Forelimb muscle (tissue), 1 donor: ENCODE measurements around the gene OSBPL9. TPM values are rescaled to one million over a fixed set of nuclear protein-coding genes. Genes with fewer than 3 reads are reported as not detected.
"Not testable (repeated sequence)": the region's sequence is repeated elsewhere in the genome, so short reads cannot be mapped to it uniquely, and the experiment has no call there.

Source experiments
- DNase-seq: peaks from one replicate; pipeline ENCODE4 v3.0.0-alpha.2; 2013; ENCODE audit warnings: low read depth
- polyA plus RNA-seq: library from polyadenylated mRNA; unstranded; fragments of 120-200 nt; gene quantifications from one replicate; pipeline ENCODE4 v1.2.1, GENCODE V29; 2013; ENCODE audit not compliant: insufficient read length

OSBPL9 gene
- polyA plus RNA-seq, 1 donor: 57.8 TPM

DNA sequence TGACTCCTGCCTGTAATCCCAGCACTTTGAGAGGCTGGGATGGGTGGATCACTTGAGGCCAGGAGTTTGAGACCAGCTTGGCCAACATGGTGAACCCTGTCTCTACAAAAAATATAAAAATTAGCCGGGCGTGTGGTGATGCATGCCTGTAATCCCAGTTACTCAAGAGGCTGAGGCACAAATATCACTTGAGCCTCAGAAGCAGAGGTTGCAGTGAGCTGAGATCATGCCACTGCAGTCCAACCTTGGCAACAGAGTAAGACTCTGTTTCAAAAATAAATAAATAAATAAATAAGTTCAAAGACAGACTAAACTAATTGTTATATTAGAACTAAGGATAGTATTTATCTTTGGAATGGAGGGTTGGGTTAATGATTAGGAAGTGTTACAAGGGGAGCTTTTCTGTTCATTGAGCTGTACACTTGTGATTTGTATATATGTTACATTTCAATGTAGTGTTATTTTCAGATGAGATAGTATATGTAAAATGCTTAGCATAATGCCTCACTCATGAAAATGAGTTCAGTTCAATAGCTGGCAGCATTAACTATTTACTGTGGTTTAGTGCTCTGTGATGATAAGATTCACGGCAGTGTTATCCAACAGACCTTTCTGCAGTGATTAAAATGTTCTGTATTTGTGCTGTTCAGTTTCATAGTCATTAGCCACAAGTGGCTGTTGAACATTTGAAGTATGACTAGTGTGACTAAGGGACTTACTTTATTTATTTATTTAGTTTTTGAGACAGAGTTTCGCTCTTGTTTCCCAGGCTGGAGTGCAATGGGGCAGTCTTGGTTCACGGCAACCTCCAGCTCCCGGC, 47.7 kb downstream of the OSBPL9 start:
- no peak for DNase-seq

DNA sequence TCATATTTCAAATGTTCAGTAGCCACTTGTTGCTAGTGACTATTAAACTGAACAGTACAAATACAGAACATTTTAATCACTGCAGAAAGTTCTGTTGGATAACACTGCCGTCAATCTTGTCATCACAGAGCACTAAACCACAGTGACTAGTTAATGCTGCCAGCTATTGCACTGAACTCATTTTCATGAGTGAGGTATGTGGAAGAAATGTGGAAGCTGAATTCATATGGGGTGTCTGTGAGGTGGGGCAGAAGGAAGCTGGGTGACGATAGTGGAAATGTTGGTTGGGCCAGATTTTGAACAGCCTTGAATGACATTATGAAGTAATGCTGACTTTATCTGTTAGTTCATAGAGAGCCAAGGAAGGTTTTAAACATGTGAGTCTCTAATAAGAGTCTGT, 49.6 kb downstream of the OSBPL9 start:
- DNase-seq: no peak

DNA sequence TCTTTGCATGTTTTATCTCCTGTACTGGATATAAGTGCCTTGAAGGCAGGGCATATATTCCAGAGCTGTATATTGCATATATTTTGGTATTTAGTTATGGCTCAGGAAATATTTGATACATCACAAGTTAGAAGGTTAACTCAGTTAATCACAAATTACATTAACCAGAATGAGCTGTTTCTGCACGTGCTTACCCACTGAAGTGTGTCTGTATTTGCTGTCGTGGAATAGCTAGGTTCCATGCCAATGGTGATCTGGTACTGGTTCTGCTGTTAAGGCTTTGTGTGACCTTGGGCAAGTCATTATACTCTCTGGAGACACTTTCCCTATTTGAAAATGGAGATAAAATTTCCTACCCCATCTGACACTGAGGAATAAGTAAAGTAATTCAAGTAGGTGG, 50.7 kb downstream of the OSBPL9 start:
- no peak for DNase-seq

DNA sequence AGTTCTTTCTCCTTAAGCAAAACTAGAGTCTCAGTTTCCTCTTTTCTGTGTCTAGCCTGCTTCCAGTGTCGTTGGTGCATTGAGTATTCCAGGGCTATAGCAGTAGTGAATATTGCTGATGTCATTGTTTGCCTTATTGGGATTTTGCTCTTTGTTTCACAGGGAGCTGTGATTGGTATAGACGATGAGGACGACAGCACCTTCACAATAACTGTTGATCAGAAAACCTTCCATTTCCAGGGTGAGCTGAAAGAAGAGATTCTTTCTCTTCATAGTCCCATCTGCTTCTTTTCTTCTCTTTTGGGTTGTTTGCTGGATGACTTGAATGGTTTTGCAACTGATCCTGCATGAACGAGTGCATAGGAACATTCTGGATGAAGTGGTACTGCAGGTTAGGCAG, 52.4 kb downstream of the OSBPL9 start:
- no peak for DNase-seq

DNA sequence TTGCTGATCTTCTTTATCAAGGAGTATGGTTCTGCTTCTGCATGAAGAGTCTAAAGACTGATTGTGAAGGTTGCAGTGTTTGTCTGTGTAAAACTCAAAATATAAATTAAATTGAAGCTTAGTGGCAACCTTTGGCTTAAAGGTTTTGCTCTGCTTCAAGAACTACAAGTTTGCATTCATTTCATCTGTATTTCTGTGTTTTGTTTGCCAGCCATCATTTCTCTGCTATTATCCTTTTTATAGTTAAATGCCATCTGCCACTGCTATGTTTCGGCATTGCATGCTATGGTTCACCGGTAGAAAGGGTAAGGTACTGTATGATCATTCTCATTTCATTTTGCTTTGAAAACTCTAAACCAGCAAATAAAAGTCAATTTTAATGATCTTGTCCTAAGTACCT, 52.9 kb downstream of the OSBPL9 start:
- DNase-seq: no peak

DNA sequence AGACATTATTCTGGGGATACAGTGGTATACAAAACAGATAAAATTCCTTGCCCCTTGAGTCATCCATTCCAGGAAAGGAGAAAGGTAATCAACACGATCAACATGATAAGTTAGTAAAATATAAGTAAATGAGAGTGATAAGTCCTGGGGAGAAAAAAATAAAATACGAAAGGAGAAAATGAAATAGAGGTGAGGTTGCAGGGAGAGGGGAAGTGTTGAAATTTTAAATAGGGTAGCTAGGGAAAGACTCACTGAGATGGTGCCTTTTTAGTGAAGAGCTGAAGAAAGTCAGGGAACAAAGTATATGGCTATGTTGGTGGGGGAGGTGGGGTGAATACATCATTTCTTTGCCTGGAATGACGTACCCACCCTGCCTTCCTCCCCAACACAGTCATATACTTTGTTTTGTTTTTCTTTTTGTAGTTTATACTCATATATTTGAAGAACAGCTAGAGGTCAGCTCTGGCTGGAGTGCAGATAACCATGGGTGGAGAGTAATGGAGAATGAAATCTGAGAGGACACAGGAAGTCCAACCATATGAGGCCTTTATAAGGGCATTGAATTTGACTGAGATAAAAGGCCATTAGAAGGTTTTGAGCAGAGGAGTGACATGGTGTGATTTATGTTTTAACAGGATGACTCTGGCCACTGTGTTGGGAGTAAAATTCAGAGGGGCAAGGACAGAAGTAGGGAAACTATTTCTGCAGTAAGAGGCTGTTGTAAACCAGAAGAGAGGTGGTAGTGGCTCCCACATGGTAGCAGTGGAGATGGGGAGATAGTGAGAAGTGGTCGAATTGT, 54.8 kb downstream of the OSBPL9 start:
- DNase-seq: no peak

DNA sequence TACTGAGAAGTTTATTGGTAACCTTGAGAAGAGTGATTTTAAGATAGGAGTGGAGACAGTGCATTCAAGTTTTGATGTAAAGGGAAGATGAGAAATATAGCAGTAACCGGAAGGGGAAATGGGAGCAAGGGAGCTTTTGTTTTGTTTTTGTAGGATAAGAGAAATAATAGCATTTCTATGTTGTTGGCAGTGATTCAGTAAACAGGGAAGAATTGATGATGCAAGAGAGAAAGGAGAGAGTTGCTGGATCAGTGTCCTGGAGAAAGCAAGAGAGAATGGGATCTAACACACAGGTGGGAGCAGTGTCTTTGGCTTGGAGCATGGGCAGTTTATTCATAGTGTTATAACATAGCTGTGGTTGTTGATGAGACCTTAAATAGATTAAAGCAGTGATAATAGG, 56.4 kb downstream of the OSBPL9 start:
- no peak for DNase-seq

DNA sequence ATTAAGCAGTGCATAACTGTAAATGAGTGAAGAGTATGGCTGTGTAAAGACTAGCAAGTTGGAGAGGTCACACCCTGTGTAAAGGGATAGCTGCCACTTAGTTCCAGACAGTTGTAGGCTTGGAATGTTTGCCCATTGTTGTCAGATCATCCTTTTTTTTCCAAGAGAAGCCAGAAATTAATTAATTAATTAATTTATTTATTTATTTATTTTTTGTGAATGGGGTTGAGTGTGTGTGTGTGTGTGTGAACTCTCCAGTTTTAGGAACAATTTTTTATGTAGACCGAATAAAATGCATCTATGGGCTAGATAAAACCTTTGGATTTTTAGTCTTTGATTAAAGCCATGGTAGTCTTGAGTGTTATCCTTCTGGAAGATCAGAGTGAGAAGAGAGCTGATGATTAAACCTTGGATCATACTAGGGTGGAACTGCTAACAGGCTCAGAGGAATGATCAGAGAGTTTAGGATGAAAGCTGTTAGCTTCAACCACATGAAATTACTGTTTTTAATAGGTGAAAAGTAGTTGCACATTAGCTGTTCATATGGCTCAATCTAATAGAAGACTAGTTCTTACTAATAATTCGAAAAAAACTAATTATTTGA, 58.4 kb downstream of the OSBPL9 start:
- DNase-seq: no peak

DNA sequence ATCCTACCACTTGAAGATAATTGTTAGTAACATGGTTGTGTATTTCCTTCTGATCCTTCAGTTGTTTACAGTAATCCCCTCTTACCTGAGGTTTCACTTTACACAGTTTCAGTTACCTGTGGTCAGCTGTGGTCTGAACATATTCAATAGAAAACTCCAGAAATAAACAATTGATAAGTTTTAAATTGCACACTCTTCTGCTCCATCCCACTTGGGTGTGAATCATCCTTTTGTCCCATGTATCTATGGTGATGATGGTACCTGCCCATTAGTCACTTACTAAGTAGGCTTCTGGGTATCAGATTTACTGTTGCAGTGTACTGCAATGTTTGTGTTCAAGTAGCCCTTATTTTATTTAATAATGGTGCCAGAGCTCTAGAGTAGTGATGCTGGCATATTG, 62.5 kb downstream of the OSBPL9 start:
- no peak for DNase-seq

DNA sequence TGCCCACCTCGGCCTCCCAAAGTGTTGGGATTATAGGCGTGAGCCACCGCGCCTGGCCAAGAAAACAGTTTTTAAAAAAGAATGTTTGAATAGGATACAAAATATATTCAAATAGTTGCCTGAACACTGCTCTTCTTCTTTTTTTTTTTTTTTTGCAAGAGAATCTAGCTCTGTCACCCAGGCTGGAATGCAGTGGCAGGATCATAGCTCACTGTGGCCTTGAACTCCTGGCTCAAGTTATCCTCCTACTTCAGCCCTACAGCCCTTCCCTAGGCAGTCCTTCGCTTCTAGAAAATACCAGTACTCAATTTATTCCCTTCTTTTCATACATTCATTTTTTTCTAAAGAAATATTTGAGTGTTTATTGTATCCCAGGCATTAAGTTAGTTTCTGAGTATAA, 67.9 kb downstream of the OSBPL9 start:
- no peak for DNase-seq

DNA sequence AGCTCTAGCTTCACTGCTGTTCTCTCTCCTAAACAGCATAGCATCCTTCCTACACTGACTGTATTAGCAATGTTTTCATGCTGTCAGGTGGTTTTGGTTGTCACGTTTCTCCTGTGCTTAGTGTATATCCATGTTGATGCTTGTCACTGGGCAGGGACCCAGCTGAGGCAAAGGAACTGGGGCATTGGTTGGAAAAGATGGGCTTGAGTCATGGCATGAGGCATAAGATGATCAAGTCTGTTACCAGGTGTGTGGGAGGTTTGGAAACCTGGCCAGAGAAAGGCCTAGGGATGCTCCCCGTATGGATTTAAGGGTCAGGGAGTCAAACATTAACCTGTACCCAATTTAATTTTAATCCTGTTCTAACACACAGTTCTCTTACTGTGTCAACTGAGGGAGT, 69.6 kb downstream of the OSBPL9 start:
- no peak for DNase-seq

DNA sequence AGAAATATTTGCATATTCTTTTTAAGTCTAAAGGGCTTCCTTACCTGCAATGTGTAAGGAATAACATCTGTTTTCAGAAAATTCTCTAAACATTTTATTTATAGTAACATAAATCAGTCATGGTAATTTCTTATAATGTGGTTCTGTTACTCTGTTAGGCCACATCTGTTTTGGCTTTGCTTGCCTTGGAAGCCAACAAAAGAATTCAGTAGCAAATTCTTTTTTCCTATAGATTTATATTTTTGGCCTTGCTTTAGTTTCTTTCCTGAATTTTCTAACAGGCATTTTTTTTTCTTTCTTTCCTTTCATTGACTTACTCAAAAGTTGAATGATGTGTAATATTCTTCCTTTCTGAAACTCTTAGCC, 72.2 kb downstream of the OSBPL9 start:
- no peak for DNase-seq

DNA sequence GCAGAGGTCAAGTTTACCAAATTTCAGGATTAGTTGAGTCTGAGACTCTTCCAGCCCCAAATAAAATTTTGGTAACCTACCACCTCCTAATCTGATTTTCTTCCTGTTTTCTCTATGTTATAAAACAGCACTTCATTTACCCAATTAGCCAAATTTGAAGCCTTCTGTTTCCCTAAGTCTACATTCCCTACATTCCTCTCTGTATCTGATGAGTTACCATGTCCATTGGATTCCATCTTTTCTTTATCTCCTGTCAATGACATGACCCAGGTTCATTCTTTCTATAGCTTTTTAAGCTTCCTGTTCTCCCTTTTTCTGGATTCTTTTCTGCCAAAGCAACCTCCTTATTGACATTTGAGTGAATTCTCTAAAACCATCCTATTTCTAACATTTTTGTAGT, 72.8 kb downstream of the OSBPL9 start:
- DNase-seq: no peak

DNA sequence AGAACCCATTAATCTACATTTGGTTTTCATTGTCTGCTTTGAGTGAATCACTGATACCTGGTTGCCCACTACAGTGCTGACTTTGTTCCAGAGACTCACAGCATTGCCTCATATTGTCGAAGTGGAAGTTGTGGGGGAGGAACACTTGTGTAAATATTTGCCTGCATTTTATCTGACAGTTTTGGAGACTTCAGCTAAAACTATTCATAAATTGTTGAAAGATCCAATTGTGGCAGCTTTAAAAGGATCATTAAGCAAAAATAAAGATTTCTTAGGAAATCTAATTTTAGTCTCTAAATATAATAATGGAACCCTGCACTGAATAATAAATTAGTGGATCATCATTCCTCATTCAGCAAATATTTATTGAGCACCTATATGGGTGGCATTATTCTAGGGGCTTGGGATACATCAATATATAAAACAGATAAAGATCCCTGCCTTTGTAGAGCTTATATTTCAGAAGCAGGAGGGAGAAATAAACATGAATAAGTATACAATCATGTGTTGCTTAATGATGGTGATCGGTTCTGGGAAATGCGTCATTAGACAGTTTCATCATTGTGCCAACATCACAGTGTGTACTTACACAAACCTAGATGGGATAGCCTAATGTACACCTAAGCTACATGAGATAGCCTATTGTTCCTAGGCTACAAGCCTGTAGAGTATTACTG, 73.5 kb downstream of the OSBPL9 start:
- DNase-seq: no peak

DNA sequence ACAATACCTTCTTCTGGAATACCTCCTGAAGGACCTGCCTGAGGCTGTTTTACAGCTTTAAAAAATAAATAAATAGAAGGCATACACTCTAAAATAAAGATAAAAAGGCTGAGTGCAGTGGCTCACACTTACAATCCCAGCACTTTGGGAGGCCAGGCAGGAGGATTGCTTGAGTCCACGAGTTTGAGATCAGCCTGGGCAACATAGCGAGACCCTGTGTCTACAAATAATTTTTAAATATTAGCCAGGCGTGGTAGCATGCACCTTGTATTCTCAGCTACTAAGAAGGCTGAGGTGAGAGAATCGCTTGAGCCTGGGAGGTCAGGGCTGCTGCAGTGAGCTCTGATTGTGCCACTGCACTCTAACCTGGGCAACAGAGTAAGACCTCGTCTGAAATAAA, 75.0 kb downstream of the OSBPL9 start:
- DNase-seq: no peak

DNA sequence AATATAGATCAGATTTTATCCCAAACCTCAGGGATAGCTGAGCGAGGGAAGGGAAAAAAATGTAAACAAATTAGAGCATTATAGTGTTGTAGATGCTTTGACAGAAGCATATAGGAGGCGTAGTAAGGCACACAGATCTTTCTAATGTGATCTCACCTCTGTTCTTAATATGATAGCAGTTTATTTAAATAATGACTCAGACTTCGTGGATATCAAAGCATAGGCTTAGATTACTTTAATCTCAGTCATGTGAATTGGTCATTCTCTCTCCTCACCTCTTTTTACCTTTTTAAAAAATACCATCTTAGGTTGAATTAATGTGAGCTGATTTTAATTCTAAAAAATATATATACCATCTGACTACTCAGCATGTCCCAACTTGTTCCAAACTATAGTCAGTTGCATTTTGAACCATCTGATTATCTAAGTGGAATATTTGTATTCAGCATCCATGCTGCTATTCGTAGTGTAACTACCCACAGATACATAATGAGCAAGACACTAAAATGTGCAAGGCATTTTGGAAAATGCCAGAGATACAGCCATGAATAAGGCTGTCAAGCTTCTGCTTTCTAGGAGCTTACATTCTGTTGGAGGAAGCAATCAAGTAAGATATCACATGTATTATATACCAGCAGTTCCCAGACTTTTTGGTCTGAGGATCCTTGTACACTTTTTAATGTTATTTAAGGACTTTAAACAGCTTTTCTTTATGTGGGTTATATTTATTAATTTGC, 76.7 kb downstream of the OSBPL9 start:
- DNase-seq: no peak

DNA sequence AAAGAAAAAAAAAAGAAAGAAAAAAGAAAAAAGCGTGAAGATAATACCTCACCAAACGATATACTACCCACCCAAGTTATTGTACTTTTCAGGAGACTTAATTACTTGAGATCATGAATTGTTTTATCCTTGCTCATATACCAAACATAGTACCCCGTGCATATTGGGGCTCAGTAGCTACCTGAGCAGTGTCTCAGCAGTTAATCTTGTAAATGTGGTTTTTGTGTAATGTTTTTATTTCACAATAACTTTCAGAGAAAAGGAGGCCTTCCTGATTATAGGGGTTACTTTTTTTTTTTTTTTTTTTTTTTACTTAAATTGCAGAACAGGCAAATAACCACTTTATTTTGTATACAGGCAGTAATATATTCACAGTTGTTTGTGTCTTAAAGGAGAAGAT, 80.3 kb downstream of the OSBPL9 start:
- DNase-seq: no peak

DNA sequence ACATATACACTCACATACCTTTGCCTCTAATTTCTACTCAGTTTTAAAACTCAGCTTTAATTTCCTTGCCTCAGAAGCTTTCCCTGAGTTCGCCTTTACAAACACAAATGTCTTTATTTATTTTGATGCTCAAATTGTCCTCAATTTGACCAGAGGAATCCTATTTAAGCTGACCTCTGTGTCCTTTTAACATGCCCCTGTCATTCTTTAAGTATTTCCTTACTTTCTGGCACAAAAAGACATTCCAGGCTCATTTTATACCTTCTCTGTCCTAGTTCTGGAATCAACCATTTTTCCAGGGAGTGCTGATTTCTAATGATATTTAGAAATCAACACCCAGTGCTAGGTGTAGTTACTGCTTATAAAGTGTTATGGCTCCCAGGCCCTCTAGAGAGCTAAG, 82.5 kb downstream of the OSBPL9 start:
- no peak for DNase-seq

DNA sequence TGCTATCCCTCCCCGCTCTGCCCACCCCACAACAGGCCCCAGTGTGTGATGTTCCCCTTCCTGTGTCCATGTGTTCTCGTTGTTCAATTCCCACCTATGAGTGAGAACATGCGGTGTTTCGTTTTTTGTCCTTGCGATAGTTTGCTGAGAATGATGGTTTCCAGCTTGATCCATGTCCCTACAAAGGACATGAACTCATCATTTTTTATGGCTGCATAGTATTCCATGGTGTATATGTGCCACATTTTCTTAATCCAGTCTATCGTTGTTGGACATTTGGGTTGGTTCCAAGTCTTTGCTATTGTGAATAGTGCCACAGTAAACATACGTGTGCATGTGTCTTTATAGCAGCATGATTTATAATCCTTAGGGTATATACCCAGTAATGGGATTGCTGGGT, 84.9 kb downstream of the OSBPL9 start:
- DNase-seq: not testable (repeated sequence)

DNA sequence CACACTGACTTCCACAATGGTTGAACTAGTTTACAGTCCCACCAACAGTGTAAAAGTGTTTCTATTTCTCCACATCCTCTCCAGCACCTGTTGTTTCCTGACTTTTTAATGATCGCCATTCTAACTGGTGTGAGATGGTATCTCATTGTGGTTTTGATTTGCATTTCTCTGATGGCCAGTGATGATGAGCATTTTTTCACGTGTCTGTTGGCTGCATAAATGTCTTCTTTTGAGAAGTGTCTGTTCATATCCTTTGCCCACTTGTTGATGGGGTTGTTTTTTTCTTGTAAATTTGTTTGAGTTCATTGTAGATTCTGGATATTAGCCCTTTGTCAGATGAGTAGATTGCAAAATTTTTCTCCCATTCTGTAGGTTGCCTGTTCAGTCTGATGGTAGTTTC, 85.3 kb downstream of the OSBPL9 start:
- not testable (repeated sequence) for DNase-seq

DNA sequence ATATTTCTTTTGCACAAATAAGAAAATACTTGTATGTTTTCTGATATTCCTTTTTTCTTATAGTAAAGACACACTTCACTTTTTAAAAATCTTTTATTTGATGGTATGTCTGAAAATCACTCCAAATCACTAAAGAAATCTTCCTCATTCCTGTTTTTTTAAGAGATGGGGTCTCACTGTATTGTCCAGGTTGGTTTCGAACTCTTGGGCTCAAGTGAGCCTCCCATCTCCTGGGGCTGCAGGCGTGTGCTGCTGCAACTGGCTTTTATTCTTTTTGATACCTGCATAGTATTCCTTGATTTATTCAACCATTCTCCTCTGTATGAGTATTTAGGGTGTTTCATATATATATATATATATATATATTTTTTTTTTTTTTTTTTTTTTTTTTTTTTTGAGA, 88.1 kb downstream of the OSBPL9 start:
- no peak for DNase-seq
